ENCODE results near the gene SLC31A2. TPM values are rescaled to one million over a fixed set of nuclear protein-coding genes. Genes with fewer than 3 reads are reported as not detected.

The SLC31A2 gene
- total RNA-seq, 1 experiment from 2014 or later: 15.1 TPM

- peaks cover 16% of the 10 kb centered on the region for H3K4me1 ChIP-seq (replicated peaks; ENCODE audit: insufficient read depth)
- H3K27me3 ChIP-seq (ENCODE audit: insufficient read depth, low read depth): no peaks in the 10 kb centered on the region
- no peak overlapping the region for H2AFZ ChIP-seq
- peaks cover 14% of the 10 kb centered on the region for H3F3A ChIP-seq (ENCODE audit: insufficient read depth, low read depth)
- no peaks in the 10 kb centered on the region for H4K20me1 ChIP-seq (ENCODE audit: insufficient read depth)
- no peak overlapping the region for H3K27ac ChIP-seq
- no peak overlapping the region for H3K4me2 ChIP-seq
- no TSS peak for BruUV-seq (replicated peaks)
- TF ChIP-seq EZH2 (IDR thresholded peaks at IDR 0.05; ENCODE audit: low read depth) (no peak), CTCF (conservative IDR thresholded peaks at IDR 0.05) (no peak)
- no peaks in the 10 kb centered on the region for H3K9me2 ChIP-seq (ENCODE audit: insufficient read depth)
- DNase-seq: no peak
- H3K36me3 ChIP-seq (ENCODE audit: low read depth): peaks cover 51% of the 10 kb centered on the region
- H3K9me3 ChIP-seq (ENCODE audit: insufficient read depth, low read depth): no peaks in the 10 kb centered on the region
- ChIA-PET CTCF (no interaction called here), POLR2A (ENCODE audit: unreplicated experiment) (no interaction called here)
- no peaks in the 10 kb centered on the region for H3K79me2 ChIP-seq (ENCODE audit: low read depth)
- no peak overlapping the region for H3K4me3 ChIP-seq
- intact Hi-C loops (cut with micrococcal nuclease; ENCODE audit: unreplicated experiment): no loop called here
Observed at GRCh38 chr9:113183956-113184488, 33.2 kb downstream of the SLC31A2 start.

- H3K4me3 ChIP-seq: no peak overlapping the region
- peaks cover 48% of the 10 kb centered on the region for H3K36me3 ChIP-seq (ENCODE audit: low read depth)
- no peak for DNase-seq
- ChIA-PET CTCF (no interaction called here), POLR2A (ENCODE audit: unreplicated experiment) (no interaction called here)
- no peaks in the 10 kb centered on the region for H3K9me2 ChIP-seq (ENCODE audit: insufficient read depth)
- no peaks in the 10 kb centered on the region for H4K20me1 ChIP-seq (ENCODE audit: insufficient read depth)
- H3K27me3 ChIP-seq (ENCODE audit: insufficient read depth, low read depth): no peaks in the 10 kb centered on the region
- no peak overlapping the region for H3K27ac ChIP-seq
- intact Hi-C loops (cut with micrococcal nuclease; ENCODE audit: unreplicated experiment): no loop called here
- peaks cover 16% of the 10 kb centered on the region for H3K4me1 ChIP-seq (replicated peaks; ENCODE audit: insufficient read depth)
- H2AFZ ChIP-seq: no peak overlapping the region
- no peak for TF ChIP-seq EZH2 (IDR thresholded peaks at IDR 0.05; ENCODE audit: low read depth)
- TF ChIP-seq CTCF (conservative IDR thresholded peaks at IDR 0.05): no peak
- H3K9me3 ChIP-seq (ENCODE audit: insufficient read depth, low read depth): no peaks in the 10 kb centered on the region
- peaks cover 14% of the 10 kb centered on the region for H3F3A ChIP-seq (ENCODE audit: insufficient read depth, low read depth)
- BruUV-seq (replicated peaks): no TSS peak
- no peak overlapping the region for H3K4me2 ChIP-seq
- H3K79me2 ChIP-seq (ENCODE audit: low read depth): no peaks in the 10 kb centered on the region
Observed at GRCh38 chr9:113184539-113184938, 33.7 kb downstream of the SLC31A2 start.

GRCh38 chr9:113185271-113185670 lies 34.5 kb downstream of the SLC31A2 start:
- Histone ChIP-seq H3K36me3 (ENCODE audit: low read depth) (peaks cover 48% of the 10 kb centered on the region), H4K20me1 (ENCODE audit: insufficient read depth) (no peaks in the 10 kb centered on the region), H2AFZ (no peak overlapping the region), H3K9me3 (ENCODE audit: insufficient read depth, low read depth) (no peaks in the 10 kb centered on the region), H3K4me3 (no peak overlapping the region), H3K27me3 (ENCODE audit: insufficient read depth, low read depth) (no peaks in the 10 kb centered on the region), H3K4me1 (replicated peaks; ENCODE audit: insufficient read depth) (peaks cover 16% of the 10 kb centered on the region), H3F3A (ENCODE audit: insufficient read depth, low read depth) (peaks cover 14% of the 10 kb centered on the region), H3K9me2 (ENCODE audit: insufficient read depth) (no peaks in the 10 kb centered on the region), H3K4me2 (no peak overlapping the region), H3K79me2 (ENCODE audit: low read depth) (no peaks in the 10 kb centered on the region), H3K27ac (no peak overlapping the region)
- BruUV-seq (replicated peaks): no TSS peak
- TF ChIP-seq EZH2 (IDR thresholded peaks at IDR 0.05; ENCODE audit: low read depth) (no peak), CTCF (conservative IDR thresholded peaks at IDR 0.05) (no peak)
- no peak for DNase-seq
- ChIA-PET CTCF (no interaction called here), POLR2A (ENCODE audit: unreplicated experiment) (interaction anchor here (0.5 kb wide), 1 partner anchor 442 kb away, joined by 3 read pairs; no protein-coding TSS in a partner anchor)
- intact Hi-C loops (cut with micrococcal nuclease; ENCODE audit: unreplicated experiment): no loop called here

All from PC-9 (cell line).